Liver (tissue), 9 donors: Measurements from ENCODE around the gene ARMC2. TPM values are rescaled to one million over a fixed set of nuclear protein-coding genes. Genes with fewer than 3 reads are reported as not detected.

Experiments
- DNase-seq: peaks from one replicate; pipeline ENCODE4 v3.0.0-alpha.2; 2017; ENCODE audit warnings: low spot score
- H3K27ac ChIP-seq, 2 donors: one replicate each; pipeline ENCODE4 v1.7.0; 2013; ENCODE audit warnings: inconsistent platforms in 2 of 2, low read length in 2 of 2, control low read depth in 1 of 2, low read depth in 1 of 2, mild to moderate bottlenecking in 1 of 2
- H3K27me3 ChIP-seq, 4 donors: one replicate each; pipeline versions ENCODE4 v1.6.1 to v1.7.0; 2013; ENCODE audit warnings: low read length in 3 of 4, inconsistent platforms in 1 of 4, mild to moderate bottlenecking in 1 of 4, moderate library complexity in 1 of 4; ENCODE audit not compliant: control insufficient read depth in 4 of 4, insufficient read depth in 4 of 4
- H3K36me3 ChIP-seq, 4 donors: one replicate each; pipeline versions ENCODE4 v1.6.1 to v1.7.0; 2013; ENCODE audit warnings: low read length in 3 of 4, mild to moderate bottlenecking in 3 of 4, low read depth in 1 of 4, moderate library complexity in 1 of 4; ENCODE audit not compliant: control insufficient read depth in 4 of 4, insufficient read depth in 3 of 4
- H3K4me1 ChIP-seq, 4 donors: one replicate each; pipeline versions ENCODE4 v1.6.1 to v1.7.0; 2013; ENCODE audit warnings: low read length in 3 of 4, mild to moderate bottlenecking in 3 of 4, moderate library complexity in 1 of 4; ENCODE audit not compliant: control insufficient read depth in 4 of 4, insufficient read depth in 4 of 4
- H3K4me3 ChIP-seq, 3 donors: one replicate each; pipeline versions ENCODE4 v1.6.1 to v1.7.0; 2013; ENCODE audit warnings: low read length in 3 of 3, control low read depth in 1 of 3, low read depth in 1 of 3, mild to moderate bottlenecking in 1 of 3
- H3K9ac ChIP-seq, 2 donors: one replicate each; pipeline ENCODE4 v1.7.0; 2013; ENCODE audit warnings: low read length in 2 of 2, mild to moderate bottlenecking in 2 of 2, moderate library complexity in 2 of 2, control low read depth in 1 of 2, low read depth in 1 of 2
- H3K9me3 ChIP-seq, 4 donors: one replicate each; pipeline versions ENCODE4 v1.6.1 to v1.7.0; 2013; ENCODE audit warnings: low read length in 3 of 4; ENCODE audit not compliant: control insufficient read depth in 4 of 4
- EGR1 ChIP-seq, 2 donors: IDR thresholded peaks; 2 replicates each; pipeline ENCODE4 v1.6.1; 2016 to 2018; ENCODE audit warnings: antibody characterized with exemption in 2 of 2, low read depth in 2 of 2
- FOXA2 ChIP-seq: IDR thresholded peaks from 2 replicates; pipeline ENCODE4 v1.6.1; 2016; ENCODE audit warnings: antibody characterized with exemption
- GABPA ChIP-seq, 2 donors: IDR thresholded peaks in 1 of 2; conservative IDR thresholded peaks in 1 of 2; 2 replicates each; pipeline ENCODE4 v1.6.1; 2016; ENCODE audit warnings: antibody characterized with exemption in 2 of 2, mild to moderate bottlenecking in 1 of 2, moderate library complexity in 1 of 2
- HNF4G ChIP-seq: IDR thresholded peaks from 2 replicates; pipeline ENCODE4 v1.6.1; 2016; ENCODE audit warnings: antibody characterized with exemption
- JUND ChIP-seq, 2 donors: IDR thresholded peaks; 2 replicates each; pipeline ENCODE4 v1.6.1; 2016; ENCODE audit warnings: antibody characterized with exemption in 2 of 2
- RAD21 ChIP-seq, 2 donors: IDR thresholded peaks; 2 replicates each; pipeline ENCODE4 v1.6.1; 2016; ENCODE audit warnings: antibody characterized with exemption in 2 of 2, mild to moderate bottlenecking in 2 of 2
- TAF1 ChIP-seq: conservative IDR thresholded peaks from 2 replicates; pipeline ENCODE4 v1.6.1; 2016; ENCODE audit warnings: antibody characterized with exemption, mild to moderate bottlenecking
- YY1 ChIP-seq: IDR thresholded peaks from 2 replicates; pipeline ENCODE4 v1.6.1; 2016; ENCODE audit warnings: antibody characterized with exemption, mild to moderate bottlenecking
- WGBS: extraction: QIAGEN DNeasy Blood & Tissue Kit; methylation state at CpG from one replicate; pipeline ENCODE4 v1.1.7; 2013; 5-methylcytosine and 5-hydroxymethylcytosine counted together
- polyA plus RNA-seq, 2 donors: library from polyadenylated mRNA; stranded (reverse) in 1 of 2; unstranded in 1 of 2; fragments of 200-250 nt in 1 of 2; fragments of >200 nt in 1 of 2; fragmentation: Nextera tagmentation in 1 of 2; extraction: Ambion mirVana in 1 of 2; gene quantifications; one replicate each; pipeline versions ENCODE4 v1.2.1 to v1.2.3, GENCODE V29; 2013 to 2015
- total RNA-seq, 2 donors: library from RNA; depleted of rRNA; stranded (reverse); fragments of >200 nt; gene quantifications; one replicate each; pipeline ENCODE4 v1.2.3, GENCODE V29; 2014
- TF ChIP-seq, protein P1 (sequence below): fragments of 150-350 bp; IDR thresholded peaks from 2 replicates; pipeline ENCODE4 v1.5.1; 2017; ENCODE audit warnings: improper control_type of control experiment, low read depth, low read length; ENCODE audit not compliant: missing input control
- TF ChIP-seq, protein P2 (sequence below): IDR thresholded peaks from 2 replicates; pipeline ENCODE4 v1.6.1; 2016; ENCODE audit warnings: antibody characterized with exemption
- TF ChIP-seq, protein P3 (sequence below): IDR thresholded peaks from 2 replicates; pipeline ENCODE4 v1.6.1; 2016; ENCODE audit warnings: antibody characterized with exemption
- TF ChIP-seq, protein P4 (sequence below): IDR thresholded peaks from 2 replicates; pipeline ENCODE4 v1.6.1; 2016; ENCODE audit warnings: antibody characterized with exemption
- TF ChIP-seq, protein P5 (sequence below): IDR thresholded peaks from 2 replicates; pipeline ENCODE4 v1.6.1; 2016; ENCODE audit warnings: antibody characterized with exemption, mild to moderate bottlenecking
- donor health status: healthy.
- donor health status: healthy.
- donor health status: healthy.
- donor health status: healthy.
- donor health status: healthy.

ARMC2 gene
- total and polyA plus RNA-seq, 4 donors = 0.24 to 1.5 (median 0.73) TPM

DNA sequence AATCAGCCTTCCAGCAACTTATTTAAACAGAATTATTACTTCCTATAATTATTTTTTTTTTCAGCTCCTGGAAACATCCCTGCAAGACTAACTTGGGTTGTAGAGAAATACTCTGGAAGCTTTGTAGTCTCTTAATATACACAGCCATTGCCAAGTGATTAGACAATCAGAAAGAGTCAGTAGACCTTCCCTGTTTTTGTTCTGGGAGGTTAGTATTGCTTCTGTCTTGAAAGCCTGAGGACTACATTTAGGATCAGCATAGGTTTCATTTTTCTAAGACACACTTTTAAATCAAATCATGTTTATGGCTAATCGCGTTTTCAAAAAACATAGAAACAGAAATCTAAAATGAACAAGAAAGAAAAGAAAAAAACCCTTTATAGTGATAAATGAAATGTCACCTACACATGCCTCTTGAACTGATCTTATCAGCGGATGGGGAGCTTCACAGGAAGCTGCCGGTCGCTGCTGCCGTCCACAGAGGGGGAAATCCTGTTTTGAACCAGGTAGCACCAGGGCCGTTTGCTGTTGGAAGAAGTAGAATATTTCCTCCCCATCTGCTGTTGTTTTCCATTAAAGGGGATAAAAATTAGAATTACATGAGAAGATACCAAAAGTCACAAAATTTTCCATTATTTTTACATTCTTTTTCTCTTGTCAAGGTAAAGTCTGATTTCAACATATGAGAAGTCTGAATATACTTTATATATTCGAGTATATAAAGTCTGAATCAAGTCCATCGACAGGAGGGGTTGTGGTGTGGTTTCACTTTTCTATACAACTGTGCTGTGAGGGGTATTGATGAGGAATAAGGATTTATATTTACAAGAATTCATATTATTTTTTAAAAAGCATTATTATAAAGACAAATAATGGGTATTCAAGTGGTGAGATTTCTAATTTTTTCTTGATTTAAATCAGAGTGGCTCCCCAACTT is 94.6 kb downstream of the ARMC2 start:
- WGBS = 76% methylated on average over 9 of the region's 9 CpGs

DNA sequence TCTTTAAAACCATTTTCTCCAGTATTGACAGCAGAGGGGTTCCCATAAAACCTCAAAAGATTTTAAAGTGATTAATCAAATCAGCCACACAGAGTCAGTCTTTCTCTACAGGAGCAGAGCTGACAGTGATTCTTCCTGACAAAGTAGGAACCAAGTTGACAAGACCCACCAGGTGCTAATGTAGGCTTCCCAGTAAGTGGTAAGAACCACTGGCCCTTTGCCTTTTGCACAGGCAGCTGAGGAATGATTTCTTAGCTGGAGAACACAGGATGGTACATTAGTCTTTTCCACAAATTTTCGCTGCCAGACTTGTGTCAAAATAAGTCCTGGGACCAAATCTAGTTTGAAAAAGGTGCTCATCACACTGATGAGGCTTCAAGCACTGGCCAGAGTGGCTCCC is 95.8 kb downstream of the ARMC2 start:
- H3K27me3 ChIP-seq = no peaks in the 10 kb centered on the region
- no peaks in the 10 kb centered on the region for H3K36me3 ChIP-seq
- no peak overlapping the region for H3K9ac ChIP-seq
- H3K27ac ChIP-seq = peak overlapping the region in 1 of 2 donors; percentile 66
- WGBS = 98% methylated on average over 1 of the region's 1 CpG
- H3K9me3 ChIP-seq = no peaks in the 10 kb centered on the region
- no peak for DNase-seq
- no peak overlapping the region for H3K4me3 ChIP-seq
- no peaks in the 10 kb centered on the region for H3K4me1 ChIP-seq
- TF ChIP-seq YY1 (no peak), JUND (IDR thresholded peaks at IDR 0.05) (no peak), HNF4G (no peak), TAF1 (no peak), EGR1 (IDR thresholded peaks at IDR 0.05; ENCODE audit: low read depth in 2 of 2) (no peak), RAD21 (IDR thresholded peaks at IDR 0.05) (no peak), FOXA2 (no peak), GABPA (IDR thresholded peaks at IDR 0.05 in 1 of 2, conservative IDR thresholded peaks at IDR 0.05 in 1 of 2) (no peak)
- TF ChIP-seq, protein P1, sequence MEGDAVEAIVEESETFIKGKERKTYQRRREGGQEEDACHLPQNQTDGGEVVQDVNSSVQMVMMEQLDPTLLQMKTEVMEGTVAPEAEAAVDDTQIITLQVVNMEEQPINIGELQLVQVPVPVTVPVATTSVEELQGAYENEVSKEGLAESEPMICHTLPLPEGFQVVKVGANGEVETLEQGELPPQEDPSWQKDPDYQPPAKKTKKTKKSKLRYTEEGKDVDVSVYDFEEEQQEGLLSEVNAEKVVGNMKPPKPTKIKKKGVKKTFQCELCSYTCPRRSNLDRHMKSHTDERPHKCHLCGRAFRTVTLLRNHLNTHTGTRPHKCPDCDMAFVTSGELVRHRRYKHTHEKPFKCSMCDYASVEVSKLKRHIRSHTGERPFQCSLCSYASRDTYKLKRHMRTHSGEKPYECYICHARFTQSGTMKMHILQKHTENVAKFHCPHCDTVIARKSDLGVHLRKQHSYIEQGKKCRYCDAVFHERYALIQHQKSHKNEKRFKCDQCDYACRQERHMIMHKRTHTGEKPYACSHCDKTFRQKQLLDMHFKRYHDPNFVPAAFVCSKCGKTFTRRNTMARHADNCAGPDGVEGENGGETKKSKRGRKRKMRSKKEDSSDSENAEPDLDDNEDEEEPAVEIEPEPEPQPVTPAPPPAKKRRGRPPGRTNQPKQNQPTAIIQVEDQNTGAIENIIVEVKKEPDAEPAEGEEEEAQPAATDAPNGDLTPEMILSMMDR = no peak
- TF ChIP-seq, protein P2, sequence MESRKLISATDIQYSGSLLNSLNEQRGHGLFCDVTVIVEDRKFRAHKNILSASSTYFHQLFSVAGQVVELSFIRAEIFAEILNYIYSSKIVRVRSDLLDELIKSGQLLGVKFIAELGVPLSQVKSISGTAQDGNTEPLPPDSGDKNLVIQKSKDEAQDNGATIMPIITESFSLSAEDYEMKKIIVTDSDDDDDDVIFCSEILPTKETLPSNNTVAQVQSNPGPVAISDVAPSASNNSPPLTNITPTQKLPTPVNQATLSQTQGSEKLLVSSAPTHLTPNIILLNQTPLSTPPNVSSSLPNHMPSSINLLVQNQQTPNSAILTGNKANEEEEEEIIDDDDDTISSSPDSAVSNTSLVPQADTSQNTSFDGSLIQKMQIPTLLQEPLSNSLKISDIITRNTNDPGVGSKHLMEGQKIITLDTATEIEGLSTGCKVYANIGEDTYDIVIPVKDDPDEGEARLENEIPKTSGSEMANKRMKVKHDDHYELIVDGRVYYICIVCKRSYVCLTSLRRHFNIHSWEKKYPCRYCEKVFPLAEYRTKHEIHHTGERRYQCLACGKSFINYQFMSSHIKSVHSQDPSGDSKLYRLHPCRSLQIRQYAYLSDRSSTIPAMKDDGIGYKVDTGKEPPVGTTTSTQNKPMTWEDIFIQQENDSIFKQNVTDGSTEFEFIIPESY = no peak
- TF ChIP-seq, protein P3, sequence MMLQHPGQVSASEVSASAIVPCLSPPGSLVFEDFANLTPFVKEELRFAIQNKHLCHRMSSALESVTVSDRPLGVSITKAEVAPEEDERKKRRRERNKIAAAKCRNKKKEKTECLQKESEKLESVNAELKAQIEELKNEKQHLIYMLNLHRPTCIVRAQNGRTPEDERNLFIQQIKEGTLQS = no peak
- TF ChIP-seq, protein P4, sequence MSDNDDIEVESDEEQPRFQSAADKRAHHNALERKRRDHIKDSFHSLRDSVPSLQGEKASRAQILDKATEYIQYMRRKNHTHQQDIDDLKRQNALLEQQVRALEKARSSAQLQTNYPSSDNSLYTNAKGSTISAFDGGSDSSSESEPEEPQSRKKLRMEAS = no peak

More for the DNA sequence above, 94.6 kb downstream of the ARMC2 start:
- H3K27me3 ChIP-seq = no peaks in the 10 kb centered on the region
- H3K9me3 ChIP-seq = no peaks in the 10 kb centered on the region
- no peak overlapping the region for H3K4me3 ChIP-seq
- H3K4me1 ChIP-seq = no peaks in the 10 kb centered on the region
- no peak overlapping the region for H3K9ac ChIP-seq
- DNase-seq = no peak
- no peak overlapping the region for H3K27ac ChIP-seq
- no peaks in the 10 kb centered on the region for H3K36me3 ChIP-seq
- no peak for TF ChIP-seq GABPA (IDR thresholded peaks at IDR 0.05 in 1 of 2, conservative IDR thresholded peaks at IDR 0.05 in 1 of 2)
- TF ChIP-seq, protein P5, sequence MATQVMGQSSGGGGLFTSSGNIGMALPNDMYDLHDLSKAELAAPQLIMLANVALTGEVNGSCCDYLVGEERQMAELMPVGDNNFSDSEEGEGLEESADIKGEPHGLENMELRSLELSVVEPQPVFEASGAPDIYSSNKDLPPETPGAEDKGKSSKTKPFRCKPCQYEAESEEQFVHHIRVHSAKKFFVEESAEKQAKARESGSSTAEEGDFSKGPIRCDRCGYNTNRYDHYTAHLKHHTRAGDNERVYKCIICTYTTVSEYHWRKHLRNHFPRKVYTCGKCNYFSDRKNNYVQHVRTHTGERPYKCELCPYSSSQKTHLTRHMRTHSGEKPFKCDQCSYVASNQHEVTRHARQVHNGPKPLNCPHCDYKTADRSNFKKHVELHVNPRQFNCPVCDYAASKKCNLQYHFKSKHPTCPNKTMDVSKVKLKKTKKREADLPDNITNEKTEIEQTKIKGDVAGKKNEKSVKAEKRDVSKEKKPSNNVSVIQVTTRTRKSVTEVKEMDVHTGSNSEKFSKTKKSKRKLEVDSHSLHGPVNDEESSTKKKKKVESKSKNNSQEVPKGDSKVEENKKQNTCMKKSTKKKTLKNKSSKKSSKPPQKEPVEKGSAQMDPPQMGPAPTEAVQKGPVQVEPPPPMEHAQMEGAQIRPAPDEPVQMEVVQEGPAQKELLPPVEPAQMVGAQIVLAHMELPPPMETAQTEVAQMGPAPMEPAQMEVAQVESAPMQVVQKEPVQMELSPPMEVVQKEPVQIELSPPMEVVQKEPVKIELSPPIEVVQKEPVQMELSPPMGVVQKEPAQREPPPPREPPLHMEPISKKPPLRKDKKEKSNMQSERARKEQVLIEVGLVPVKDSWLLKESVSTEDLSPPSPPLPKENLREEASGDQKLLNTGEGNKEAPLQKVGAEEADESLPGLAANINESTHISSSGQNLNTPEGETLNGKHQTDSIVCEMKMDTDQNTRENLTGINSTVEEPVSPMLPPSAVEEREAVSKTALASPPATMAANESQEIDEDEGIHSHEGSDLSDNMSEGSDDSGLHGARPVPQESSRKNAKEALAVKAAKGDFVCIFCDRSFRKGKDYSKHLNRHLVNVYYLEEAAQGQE = no peak
- peak in 1 of 2 donors; percentile 4 for TF ChIP-seq RAD21 (IDR thresholded peaks at IDR 0.05)
- no peak for TF ChIP-seq JUND (IDR thresholded peaks at IDR 0.05)
- TF ChIP-seq, protein P3 = no peak
- TF ChIP-seq, protein P4 = no peak
- TF ChIP-seq, protein P1 = no peak
- TF ChIP-seq YY1 = no peak
